ENCODE measurements around the gene TRIP4.
"Not testable (repeated sequence)": the region's sequence is repeated elsewhere in the genome, so short reads cannot be mapped to it uniquely, and the experiment has no call there.

Gene TRIP4

GRCh38 chr15:64490598-64491259 is 103.1 kb downstream of the TRIP4 start:
- no peak for DNase-seq

- DNase-seq: no peak
Measured at GRCh38 chr15:64493641-64494040, 106.0 kb downstream of the TRIP4 start.

GRCh38 chr15:64495968-64496367 is 108.3 kb downstream of the TRIP4 start:
- not testable (repeated sequence) for DNase-seq

GRCh38 chr15:64500695-64501395 is 113.2 kb downstream of the TRIP4 start:
- no peak for DNase-seq

- DNase-seq: no peak
Measured at GRCh38 chr15:64501396-64501715, 113.7 kb downstream of the TRIP4 start.

GRCh38 chr15:64502151-64502550 is 114.5 kb downstream of the TRIP4 start:
- no peak for DNase-seq

GRCh38 chr15:64502551-64502950 is 114.9 kb downstream of the TRIP4 start:
- peak; percentile 26 for DNase-seq

- DNase-seq: peak; percentile 72
Measured at GRCh38 chr15:64503197-64503596, 115.6 kb downstream of the TRIP4 start.

- DNase-seq: no peak
Measured at GRCh38 chr15:64503640-64504039, 116.0 kb downstream of the TRIP4 start.
